Esophagus squamous epithelium (tissue), 5 donors: Measurements from ENCODE around the gene TMEM256. TPM values are rescaled to one million over a fixed set of nuclear protein-coding genes. Genes with fewer than 3 reads are reported as not detected.

Experiments used
- DNase-seq: peaks from one replicate; lab custom pipeline; 2025; lab: John Stamatoyannopoulos, UW
- H3K27ac ChIP-seq, 4 donors: fragments of 200-600 bp; sonication (generic); one replicate each; pipeline ENCODE4 v1.5.1; 2016 to 2019; ENCODE audit warnings: mild to moderate bottlenecking in 1 of 4
- H3K27me3 ChIP-seq, 4 donors: fragments of 200-600 bp; sonication (generic); 1 replicate in 3 of 4; 2 replicates in 1 of 4; pipeline versions ENCODE4 v1.5.1 to v1.6.0; 2017 to 2021; ENCODE audit warnings: antibody characterized with exemption in 1 of 4
- H3K36me3 ChIP-seq, 3 donors: fragments of 200-600 bp; sonication (generic); one replicate each; pipeline ENCODE4 v1.5.1; 2016 to 2019
- H3K4me1 ChIP-seq, 3 donors: fragments of 200-600 bp; sonication (generic); one replicate each; pipeline ENCODE4 v1.5.1; 2017 to 2019
- H3K4me3 ChIP-seq, 4 donors: fragments of 200-600 bp; sonication (generic); 1 replicate in 3 of 4; 2 replicates in 1 of 4; pipeline ENCODE4 v1.5.1; 2016 to 2019; ENCODE audit warnings: mild to moderate bottlenecking in 2 of 4, moderate library complexity in 1 of 4
- H3K9me3 ChIP-seq, 3 donors: fragments of 200-600 bp; sonication (generic); one replicate each; pipeline ENCODE4 v1.5.1; 2016 to 2019
- POLR2A ChIP-seq, 4 donors: fragments of 450-650 bp; IDR thresholded peaks; one replicate each; pipeline ENCODE4 v1.6.1; 2017; ENCODE audit warnings: antibody characterized with exemption in 4 of 4, mild to moderate bottlenecking in 4 of 4, moderate library complexity in 3 of 4
- WGBS, 2 donors: methylation state at CpG; one replicate each; pipeline ENCODE4 v1.1.5; 2018; 5-methylcytosine and 5-hydroxymethylcytosine counted together
- intact Hi-C: fragments of 100-400 bp; cut with DNase I; formaldehyde crosslinking; loops from one replicate; pipeline ENCODE4 v1.15.0; 2022
- total RNA-seq, 4 donors: library from RNA; depleted of rRNA; stranded (reverse); fragments of >200 nt; gene quantifications; one replicate each; pipeline ENCODE4 v1.1.0, GENCODE V29; 2016
- TF ChIP-seq, protein P1 (sequence below), 6 experiments: fragments of 450-650 bp in 4 of 6; fragments of 200-600 bp in 2 of 6; sonication (generic) in 2 of 6; IDR thresholded peaks; one replicate each; pipeline ENCODE4 v1.5.1; 2016 to 2019; ENCODE audit warnings: antibody characterized with exemption in 6 of 6, mild to moderate bottlenecking in 4 of 6, moderate library complexity in 4 of 6
- donor health status: DM: yes; HTN: yes; CAD: no.

The TMEM256 gene
- total RNA-seq, 4 donors from 2014 or later: 27.9 to 88.0 (median 66.7) TPM

DNA sequence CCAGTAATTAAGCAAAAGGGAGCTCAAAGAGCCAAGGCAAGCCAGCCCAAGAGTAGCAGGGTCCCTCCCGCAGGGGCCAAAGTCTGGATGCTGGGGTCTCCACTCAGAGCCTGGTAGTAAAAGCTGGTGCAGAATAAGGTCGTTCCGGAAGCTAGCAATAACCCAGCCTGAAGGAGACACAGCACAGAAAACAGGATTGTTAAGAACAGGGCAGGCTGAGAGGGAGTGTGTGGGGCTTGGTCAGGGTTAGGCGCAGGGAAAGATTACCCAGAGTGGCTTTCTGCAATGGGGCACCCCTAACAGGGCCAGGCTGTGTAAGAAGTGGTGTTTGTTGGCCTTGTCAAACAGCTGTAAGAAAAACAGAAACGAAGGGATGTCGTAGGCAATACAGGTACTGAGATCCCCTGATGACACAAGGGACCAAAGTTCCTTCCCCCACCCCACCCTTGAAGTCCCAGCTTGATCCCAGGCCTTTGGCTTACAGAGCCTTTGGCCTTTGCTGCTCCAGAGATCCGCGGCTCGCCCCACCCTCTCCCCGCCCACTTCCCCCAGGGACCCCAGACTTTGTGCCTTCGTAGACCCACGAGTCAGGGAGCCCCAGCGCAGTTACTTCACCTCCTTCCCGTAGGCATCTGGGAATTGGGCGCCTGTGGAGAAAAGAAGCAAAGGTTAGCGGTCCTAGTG lies 712 bp downstream of the TMEM256 start:
- WGBS, 2 donors: 12 to 29% methylated on average over 6 to 14 of the region's 16 CpGs

GRCh38 chr17:7398612-7399011 lies 5.3 kb downstream of the TMEM256 start:
- no peak for TF ChIP-seq POLR2A (IDR thresholded peaks at IDR 0.05)
- TF ChIP-seq, protein P1, sequence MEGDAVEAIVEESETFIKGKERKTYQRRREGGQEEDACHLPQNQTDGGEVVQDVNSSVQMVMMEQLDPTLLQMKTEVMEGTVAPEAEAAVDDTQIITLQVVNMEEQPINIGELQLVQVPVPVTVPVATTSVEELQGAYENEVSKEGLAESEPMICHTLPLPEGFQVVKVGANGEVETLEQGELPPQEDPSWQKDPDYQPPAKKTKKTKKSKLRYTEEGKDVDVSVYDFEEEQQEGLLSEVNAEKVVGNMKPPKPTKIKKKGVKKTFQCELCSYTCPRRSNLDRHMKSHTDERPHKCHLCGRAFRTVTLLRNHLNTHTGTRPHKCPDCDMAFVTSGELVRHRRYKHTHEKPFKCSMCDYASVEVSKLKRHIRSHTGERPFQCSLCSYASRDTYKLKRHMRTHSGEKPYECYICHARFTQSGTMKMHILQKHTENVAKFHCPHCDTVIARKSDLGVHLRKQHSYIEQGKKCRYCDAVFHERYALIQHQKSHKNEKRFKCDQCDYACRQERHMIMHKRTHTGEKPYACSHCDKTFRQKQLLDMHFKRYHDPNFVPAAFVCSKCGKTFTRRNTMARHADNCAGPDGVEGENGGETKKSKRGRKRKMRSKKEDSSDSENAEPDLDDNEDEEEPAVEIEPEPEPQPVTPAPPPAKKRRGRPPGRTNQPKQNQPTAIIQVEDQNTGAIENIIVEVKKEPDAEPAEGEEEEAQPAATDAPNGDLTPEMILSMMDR (IDR thresholded peaks at IDR 0.05): no peak
- 82 to 89% methylated on average over 2 of the region's 2 CpGs for WGBS, 2 donors
- no peak for DNase-seq
- Histone ChIP-seq H3K4me3 (no peak overlapping the region), H3K4me1 (peaks cover 19 to 36% (median 19%) of the 10 kb centered on the region in 3 donors), H3K36me3 (no peaks in the 10 kb centered on the region), H3K27me3 (no peaks in the 10 kb centered on the region), H3K9me3 (no peaks in the 10 kb centered on the region), H3K27ac (no peak overlapping the region)
- intact Hi-C loops: no loop called here

More for the DNA sequence above, 712 bp downstream of the TMEM256 start:
- H3K4me1 ChIP-seq: peaks cover 13 to 42% (median 26%) of the 10 kb centered on the region in 3 donors
- peaks cover 0 to 10% (median 0%) of the 10 kb centered on the region in 4 donors for H3K27me3 ChIP-seq
- H3K27ac ChIP-seq: peak overlapping the region; percentile 85 to 95 (median 92)
- H3K9me3 ChIP-seq: no peaks in the 10 kb centered on the region
- intact Hi-C loops: no loop called here
- DNase-seq: no peak
- peak overlapping the region; percentile 43 to 92 (median 74) for H3K4me3 ChIP-seq
- H3K36me3 ChIP-seq: no peaks in the 10 kb centered on the region
- TF ChIP-seq POLR2A (IDR thresholded peaks at IDR 0.05): no peak
- TF ChIP-seq, protein P1 (IDR thresholded peaks at IDR 0.05): no peak

DNA sequence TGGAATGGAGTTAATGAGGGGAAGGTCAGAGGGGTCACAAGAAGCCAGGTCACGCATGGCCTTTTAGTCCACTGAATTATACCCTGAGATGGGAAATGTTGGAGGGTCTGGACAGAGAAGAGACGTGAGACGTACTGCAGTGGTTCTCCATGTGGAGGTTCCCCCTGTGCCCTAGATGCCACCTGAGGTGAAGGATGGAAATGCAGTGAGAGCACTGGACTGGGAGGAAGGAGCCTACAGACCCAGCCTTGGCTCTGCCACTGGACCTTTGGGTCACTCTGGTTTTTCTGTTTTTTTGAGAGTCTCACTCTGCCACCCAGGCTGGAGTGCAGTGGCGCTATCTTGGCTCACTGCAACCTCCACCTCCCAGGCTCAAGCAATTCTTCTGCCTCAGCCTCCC lies 7.8 kb downstream of the TMEM256 start:
- DNase-seq: no peak
- Histone ChIP-seq H3K36me3 (peaks cover 0 to 22% (median 8%) of the 10 kb centered on the region in 3 donors), H3K27me3 (no peaks in the 10 kb centered on the region), H3K27ac (no peak overlapping the region), H3K4me3 (no peak overlapping the region), H3K4me1 (peaks cover 11 to 29% (median 17%) of the 10 kb centered on the region in 3 donors), H3K9me3 (no peaks in the 10 kb centered on the region)
- TF ChIP-seq POLR2A (IDR thresholded peaks at IDR 0.05): no peak
- TF ChIP-seq, protein P1 (IDR thresholded peaks at IDR 0.05): peak in 1 of 6 experiments; percentile 18
- 92 to 93% methylated on average over 3 to 4 of the region's 4 CpGs for WGBS, 2 donors
- intact Hi-C loops: no loop called here

DNA sequence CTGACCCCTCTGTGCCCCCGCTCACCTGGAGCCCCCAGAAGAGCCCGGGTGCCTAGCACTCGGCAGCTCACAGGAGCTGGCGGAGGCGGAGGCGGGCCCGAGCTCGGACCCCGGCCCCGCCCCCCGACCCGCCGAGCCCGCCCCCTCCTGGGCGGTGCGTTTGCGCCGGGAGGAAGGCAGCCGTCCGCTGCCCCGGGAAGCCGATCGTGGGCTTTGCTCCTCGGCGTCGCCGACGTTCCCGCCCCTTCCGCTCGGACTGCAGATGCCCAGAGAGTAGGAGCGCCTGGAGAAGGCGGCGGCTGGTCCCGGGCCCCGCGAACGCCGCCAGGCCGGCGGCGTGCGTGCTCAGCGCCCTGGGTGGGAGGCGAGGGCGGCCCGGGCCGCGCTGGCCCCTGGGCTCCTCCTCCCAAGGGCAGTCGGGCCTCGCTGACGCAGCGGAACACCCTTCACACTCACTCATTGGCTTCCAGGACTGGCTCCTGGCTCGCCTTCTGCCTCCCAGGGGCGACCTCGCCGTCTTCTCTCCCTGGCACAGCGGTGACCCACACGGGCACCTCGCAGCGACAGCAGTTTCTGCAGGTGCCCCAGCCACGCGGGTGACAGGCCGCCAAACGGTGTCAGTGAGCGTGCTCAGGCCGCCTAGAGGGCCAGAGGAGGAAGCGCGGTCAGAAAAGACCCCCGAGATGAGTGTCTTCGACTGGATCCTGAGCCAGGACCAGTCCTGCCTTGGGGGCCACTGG lies 9.3 kb downstream of the TMEM256 start, which contains the start of gene PLSCR3:
Gene PLSCR3 (minus strand): TSS at position 74 of the 740 bp plus-strand sequence. CDS start 415 bp downstream, outside the sequence.
- peak within 1 kb of the TSS; percentile 75 to 93 (median 86) for H3K4me3 ChIP-seq
- H3K36me3 ChIP-seq: peaks cover 6 to 37% (median 8%) of the 10 kb centered on the region in 3 donors
- peak within 1 kb of the TSS; percentile 87 to 97 (median 94) for H3K27ac ChIP-seq
- WGBS, 2 donors: 0% methylated on average over 6 to 9 of the region's 71 CpGs
- TF ChIP-seq, protein P1 (IDR thresholded peaks at IDR 0.05): peak in 4 of 6 experiments; percentile 17 to 48 (median 35)
- TF ChIP-seq POLR2A (IDR thresholded peaks at IDR 0.05): peak in 3 of 4 donors; percentile 23 to 94 (median 85)
- no peak for DNase-seq
- no peaks in the 10 kb centered on the region for H3K9me3 ChIP-seq
- H3K4me1 ChIP-seq: peaks cover 11 to 32% (median 17%) of the 10 kb centered on the region in 3 donors
- intact Hi-C loops: no loop called here
- no peaks in the 10 kb centered on the region for H3K27me3 ChIP-seq
